Mammary epithelial cell (primary cell): Measurements from ENCODE around the gene PCSK5.

ENCODE experiments used
- EZH2 ChIP-seq: IDR thresholded peaks from 2 replicates; pipeline ENCODE4 v1.6.1; 2012; ENCODE audit warnings: low read length, inconsistent platforms, borderline replicate concordance
- TF ChIP-seq, protein P1 (sequence below), 2 donors: IDR thresholded peaks in 1 of 2; conservative IDR thresholded peaks in 1 of 2; 2 replicates each; pipeline ENCODE4 v1.5.1; 2011 to 2012; ENCODE audit warnings: inconsistent platforms in 2 of 2, low read length in 2 of 2, mild to moderate bottlenecking in 2 of 2, control low read depth in 1 of 2, low read depth in 1 of 2; ENCODE audit not compliant: insufficient read depth in 1 of 2; ENCODE audit errors: extremely low read depth in 1 of 2

DNA sequence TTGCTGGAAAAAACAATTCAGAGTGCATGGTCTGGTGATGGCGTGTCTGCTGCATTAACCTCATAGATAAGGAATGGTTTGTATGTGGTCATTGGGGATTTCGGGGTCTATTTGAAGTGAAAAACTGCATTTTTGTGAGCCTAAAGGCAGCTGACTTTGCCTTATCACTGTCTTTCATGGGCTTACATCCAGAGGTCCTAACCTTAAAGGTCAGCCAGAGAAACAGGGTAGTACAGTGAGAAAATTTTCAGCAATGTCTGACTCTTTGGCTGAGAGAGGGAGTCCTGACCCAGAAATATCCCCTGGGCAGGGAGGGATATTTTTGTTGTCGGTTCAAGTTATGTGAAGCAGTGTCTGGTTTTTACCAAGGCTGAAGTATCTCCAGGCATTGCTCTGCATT is 5.7 kb downstream of the PCSK5 start:
- TF ChIP-seq, protein P1, sequence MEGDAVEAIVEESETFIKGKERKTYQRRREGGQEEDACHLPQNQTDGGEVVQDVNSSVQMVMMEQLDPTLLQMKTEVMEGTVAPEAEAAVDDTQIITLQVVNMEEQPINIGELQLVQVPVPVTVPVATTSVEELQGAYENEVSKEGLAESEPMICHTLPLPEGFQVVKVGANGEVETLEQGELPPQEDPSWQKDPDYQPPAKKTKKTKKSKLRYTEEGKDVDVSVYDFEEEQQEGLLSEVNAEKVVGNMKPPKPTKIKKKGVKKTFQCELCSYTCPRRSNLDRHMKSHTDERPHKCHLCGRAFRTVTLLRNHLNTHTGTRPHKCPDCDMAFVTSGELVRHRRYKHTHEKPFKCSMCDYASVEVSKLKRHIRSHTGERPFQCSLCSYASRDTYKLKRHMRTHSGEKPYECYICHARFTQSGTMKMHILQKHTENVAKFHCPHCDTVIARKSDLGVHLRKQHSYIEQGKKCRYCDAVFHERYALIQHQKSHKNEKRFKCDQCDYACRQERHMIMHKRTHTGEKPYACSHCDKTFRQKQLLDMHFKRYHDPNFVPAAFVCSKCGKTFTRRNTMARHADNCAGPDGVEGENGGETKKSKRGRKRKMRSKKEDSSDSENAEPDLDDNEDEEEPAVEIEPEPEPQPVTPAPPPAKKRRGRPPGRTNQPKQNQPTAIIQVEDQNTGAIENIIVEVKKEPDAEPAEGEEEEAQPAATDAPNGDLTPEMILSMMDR (conservative IDR thresholded peaks at IDR 0.05 in 1 of 2, IDR thresholded peaks at IDR 0.05 in 1 of 2; ENCODE audit: extremely low read depth in 1 of 2, insufficient read depth in 1 of 2, low read depth in 1 of 2, low read length in 2 of 2) = no peak
- no peak for TF ChIP-seq EZH2
